ENCODE measurements around the gene RERE.
"Not testable (repeated sequence)": the region's sequence is repeated elsewhere in the genome, so short reads cannot be mapped to it uniquely, and the experiment has no call there.

Gene RERE

GRCh38 chr1:8841395-8841794 is 24.0 kb upstream of the RERE start:
- no peak for DNase-seq

DNA sequence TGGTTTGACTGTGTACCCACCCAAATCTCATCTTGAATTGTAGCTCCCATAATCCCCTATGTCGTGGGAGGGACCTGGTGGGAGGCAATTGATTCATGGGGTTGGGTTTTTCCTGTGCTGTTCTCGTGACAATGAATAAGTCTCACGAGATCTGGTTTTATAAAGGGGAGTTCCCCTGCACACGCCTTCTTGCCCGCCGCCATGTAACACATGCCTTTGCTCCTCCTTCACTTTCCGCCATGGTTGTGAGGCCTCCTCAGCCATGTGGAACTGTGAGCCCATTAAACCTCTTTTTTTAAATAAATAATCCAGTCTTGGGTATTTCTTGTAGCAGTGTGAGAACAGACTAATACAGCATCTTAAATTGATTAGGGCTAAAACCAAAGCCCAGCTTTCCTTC is 22.6 kb upstream of the RERE start:
- DNase-seq, result no peak

- DNase-seq, result no peak
Observed at GRCh38 chr1:8835941-8836643, 18.7 kb upstream of the RERE start.

DNA sequence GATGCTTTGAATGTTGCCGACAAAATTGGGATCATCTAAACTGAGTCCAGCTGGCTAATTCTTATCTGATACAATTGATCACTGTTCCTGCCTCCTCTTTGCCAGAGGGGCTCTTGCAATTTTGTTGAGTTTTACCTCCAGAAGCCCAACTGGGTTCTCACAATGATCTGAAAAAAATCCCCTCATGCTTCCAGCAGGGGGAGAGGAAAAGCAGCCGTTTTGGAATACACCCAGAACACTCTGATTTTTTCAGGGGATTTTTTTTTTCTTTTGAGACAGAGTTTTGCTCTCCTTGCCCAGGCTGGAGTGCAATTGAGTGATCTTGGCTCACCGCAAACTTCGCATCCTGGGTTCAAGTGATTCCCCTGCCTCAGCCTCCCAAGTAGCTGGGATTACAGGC is 13.9 kb upstream of the RERE start:
- DNase-seq, result no peak

- not testable (repeated sequence) for DNase-seq
Observed at GRCh38 chr1:8830732-8831131, 13.3 kb upstream of the RERE start.

DNA sequence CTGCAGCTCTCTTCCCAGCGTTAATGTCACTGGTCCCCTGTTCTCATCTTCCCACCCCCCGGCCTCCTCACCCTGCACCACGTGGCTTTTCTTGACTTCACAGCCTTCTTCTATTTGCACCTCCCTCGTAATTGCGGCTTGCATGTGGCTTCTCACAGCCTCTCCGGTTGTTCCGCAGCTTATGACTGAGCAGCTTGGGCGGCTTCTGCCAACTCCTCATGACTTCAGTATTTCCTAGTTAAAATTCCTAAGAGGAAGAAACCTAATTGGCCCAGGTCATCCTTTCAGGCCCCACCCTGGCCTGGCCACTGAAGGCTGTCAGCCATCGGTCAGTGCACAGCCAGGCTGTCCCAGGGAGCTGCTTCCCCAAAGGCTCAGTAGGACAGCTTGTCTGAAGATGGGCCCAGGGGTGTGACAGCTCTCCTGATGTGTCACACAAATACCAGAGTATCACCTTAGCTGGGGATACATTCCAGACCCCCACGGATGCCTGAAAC is 8.6 kb upstream of the RERE start:
- no peak for DNase-seq

GRCh38 chr1:8823295-8823664 is 5.8 kb upstream of the RERE start:
- DNase-seq, result no peak

DNA sequence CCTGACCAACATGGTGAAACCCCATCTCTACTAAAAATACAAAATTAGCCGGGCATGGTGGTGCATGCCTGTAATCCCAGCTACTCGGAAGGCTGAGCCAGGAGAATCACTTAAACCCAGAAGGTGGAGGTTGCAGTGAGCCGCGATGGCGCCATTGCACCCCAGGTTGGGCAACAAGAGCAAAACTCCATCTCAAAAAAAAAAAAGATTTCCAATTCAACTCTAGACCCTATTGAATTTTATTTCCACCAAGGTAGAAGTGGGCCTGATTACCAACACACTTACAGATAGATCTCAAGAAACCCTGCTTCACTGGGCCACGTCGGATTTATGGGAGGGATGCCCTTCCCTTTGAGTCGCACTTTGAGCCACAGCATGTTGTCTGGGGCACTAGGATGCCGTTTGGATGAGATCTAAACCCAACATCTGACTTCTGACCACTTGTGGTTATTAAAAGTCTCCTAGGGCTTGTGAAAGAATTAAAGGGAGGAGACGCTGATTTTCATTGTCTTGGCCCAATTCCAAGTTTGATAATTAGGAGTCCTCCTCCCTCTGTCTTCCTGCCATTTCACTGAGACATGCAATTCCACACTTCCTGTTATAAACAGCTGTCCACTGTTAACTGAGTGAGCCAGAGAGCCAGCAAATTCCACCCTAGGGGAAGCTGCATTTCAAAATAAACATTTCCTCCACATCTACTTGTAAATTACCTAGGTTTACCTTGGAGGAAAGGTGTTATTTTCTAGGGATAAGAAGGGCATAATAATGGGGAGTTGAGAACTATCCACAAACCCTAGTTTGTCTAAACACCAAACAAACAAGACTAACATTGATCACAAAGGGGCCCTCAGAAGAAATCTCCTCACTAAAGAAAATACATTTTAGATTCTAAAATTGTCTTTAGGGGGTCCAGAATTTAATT is 5.2 kb upstream of the RERE start:
- no peak for DNase-seq

GRCh38 chr1:8821084-8821483 is 3.6 kb upstream of the RERE start:
- DNase-seq, result no peak

GRCh38 chr1:8818789-8819188 is 1.3 kb upstream of the RERE start:
- DNase-seq, result not testable (repeated sequence)

DNA sequence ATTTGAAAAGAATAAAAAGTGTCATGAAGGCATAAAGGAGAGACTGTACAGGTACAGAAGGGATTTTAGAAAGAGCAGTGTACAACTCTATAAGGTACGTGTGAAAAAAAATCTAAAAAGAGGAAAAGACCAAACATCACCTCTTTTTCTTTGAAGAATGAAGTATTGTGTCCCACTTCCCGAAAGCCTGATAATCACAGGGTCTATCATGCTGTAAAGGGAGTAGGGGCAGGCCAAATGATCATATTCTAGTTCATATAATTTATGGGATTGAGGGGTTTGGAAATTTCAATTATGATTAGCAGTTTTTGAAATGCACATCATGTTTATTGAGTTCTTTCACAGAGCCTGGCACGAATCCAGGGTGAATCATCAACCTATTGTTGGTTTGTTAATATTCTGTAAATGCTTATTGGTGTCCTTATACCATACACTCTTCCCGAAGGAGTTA is 910 bp upstream of the RERE start:
- no peak for DNase-seq

DNA sequence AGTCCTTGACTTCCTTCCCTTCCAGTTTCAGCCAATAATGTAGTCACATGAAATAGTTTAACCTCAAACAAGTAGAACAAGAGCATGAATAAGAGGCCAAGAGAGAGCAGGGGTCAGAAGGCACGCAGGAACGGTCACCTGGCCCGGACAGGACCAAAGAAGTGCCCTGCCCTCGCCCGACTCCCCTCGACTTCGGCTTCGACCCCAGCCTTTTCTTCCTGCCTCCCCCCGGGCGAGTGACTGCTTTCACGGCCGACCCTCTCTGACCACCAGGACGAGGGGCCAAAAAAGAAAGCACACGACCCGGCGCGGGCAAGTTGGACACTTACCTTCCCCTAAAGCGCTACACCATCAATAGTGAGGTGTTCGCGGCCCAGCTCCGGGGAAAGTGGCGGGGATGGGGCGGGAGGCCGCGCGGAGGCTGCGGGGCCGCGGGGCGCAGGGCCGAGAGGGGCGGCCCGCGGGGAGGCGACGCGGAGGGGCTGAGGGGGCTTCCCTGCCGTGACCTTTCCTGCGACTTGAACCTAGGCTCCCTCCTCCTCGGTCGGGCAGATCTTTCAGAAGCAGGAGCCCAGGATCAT is 519 bp downstream of the RERE start:
- DNase-seq, result peak; percentile 19

DNA sequence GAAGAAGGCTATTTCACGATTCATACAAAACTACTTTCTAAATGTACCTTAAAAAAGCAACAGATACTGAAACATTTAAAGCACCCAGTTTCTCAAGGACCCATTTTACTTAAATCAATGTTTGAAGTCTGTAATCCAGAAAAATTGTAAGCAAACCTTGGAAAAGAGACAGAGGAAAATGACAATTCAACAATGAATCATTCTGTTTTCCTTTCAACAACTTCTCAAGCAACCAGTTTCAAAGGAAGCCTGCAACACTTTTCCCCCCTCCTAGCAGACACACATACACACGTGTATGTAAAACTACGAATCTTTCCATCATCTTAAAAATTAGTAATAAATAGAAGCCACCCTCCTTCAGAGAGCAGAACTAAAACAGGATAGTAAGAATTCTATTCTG is 1.2 kb downstream of the RERE start:
- no peak for DNase-seq

DNA sequence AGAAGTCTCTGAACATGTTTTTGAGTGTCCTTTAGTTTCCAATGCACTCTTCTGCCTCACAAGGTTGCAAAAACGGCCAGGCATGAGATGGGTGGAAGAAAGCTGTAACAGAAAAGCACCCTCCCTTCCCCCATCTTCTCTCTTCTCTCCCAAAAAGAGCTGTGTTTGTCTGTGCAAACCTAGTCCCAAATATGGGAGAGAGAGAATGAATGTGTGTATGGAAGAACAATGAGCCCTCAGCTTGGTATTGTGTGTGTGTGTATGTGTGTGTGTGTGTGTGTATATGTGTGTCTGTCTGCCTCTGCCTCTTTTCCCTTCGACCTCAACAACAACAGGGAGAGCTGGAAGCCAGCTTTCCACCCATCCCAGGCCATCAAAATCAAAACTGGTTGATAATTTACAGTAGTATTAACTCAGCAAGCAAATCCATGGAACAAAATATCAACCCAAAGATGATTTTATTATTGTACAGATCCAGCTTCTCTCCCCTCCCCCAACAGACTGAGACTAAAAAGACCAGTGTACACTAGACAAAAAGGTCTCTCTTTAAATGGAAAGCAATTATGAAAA is 1.8 kb downstream of the RERE start:
- DNase-seq, result no peak

DNA sequence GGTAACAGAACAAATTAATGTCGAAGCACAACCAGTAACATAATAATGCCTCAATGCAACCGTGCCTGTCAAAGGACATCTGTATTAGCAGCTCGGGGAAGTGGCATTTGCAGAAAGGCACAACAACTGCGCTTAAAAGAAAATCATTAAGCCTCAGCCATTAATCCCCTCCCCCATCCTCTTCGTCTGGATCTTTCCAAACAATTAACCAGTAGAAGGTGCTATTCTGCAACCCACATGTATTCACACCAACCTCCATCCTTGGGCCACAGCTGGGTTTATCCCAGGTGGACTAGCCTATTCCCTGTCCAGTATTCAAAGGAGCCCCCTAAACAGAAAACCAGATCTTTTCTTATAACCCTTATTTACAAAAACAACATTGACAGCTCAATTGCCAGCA is 2.6 kb downstream of the RERE start:
- no peak for DNase-seq

GRCh38 chr1:8813991-8814390 is 3.4 kb downstream of the RERE start:
- no peak for DNase-seq

DNA sequence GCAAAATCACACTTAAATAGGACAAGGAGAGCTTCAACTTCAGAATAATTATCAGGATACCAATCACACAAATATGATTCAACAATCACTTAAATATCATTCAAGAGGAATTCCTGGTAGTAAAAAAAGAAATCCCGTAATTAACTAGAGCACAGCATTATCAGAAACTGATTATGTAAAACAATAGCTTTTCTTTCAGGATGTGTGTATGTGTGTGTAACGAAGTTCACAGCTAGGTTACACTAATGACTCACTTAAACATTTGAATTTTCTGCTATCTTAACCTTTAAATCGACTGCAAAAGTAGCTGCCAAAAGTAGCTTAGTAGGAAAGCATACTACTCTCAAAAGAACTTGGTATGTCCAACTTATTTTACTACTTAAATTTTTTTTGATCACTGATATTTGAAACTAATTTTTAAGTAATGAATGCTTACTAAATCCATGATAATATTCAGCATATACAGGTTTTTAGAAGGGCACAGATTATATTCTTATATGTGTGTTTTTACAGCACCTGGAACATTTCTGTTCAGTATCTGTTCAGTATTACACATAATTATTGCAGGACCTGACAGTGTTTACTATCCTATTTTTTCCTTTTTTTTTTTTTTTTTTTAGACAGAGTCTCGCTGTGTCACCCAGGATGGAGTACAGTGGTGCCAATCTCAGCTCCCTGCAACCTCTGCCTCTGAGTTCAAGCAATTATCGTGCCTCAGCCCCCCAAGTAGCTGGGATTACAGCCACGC is 4.2 kb downstream of the RERE start:
- DNase-seq, result no peak

DNA sequence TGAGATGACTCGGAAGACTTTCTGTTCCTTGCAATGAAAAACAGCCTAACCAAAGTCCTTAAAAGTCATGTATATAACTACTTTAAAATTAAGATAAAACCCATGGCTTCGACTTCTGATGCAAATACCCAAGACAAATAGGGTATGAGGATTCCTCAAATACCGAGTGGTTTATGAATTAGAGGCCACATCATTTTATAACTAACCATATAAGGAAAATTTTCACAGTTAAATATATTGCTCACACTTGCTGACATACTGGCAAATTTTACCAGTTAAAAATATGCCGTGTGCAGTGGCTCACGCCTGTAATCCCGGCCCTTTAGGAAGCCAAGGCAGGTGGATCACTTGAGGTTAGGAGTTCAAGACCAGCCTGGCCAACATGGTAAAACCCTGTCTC is 5.4 kb downstream of the RERE start:
- no peak for DNase-seq

DNA sequence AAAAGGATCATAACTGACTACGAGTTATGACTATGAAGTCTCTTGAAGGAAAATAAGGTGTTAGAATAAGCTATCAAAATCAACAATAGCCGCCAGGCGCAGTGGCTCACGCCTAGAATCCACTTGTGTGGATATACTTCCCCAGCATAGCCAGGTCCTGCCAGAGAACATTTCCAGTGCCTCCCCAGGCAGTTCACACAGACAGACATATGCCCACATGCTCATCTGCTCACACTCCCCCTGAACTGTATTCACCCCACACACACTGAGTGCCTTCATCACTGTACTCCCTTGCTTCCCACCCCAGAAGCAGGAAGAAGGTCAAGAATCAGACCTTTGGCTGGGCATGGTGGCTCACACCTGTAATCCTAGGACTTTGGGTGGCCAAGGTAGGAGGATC is 6.5 kb downstream of the RERE start:
- DNase-seq, result no peak

GRCh38 chr1:8809342-8809736 is 8.1 kb downstream of the RERE start:
- DNase-seq, result no peak

DNA sequence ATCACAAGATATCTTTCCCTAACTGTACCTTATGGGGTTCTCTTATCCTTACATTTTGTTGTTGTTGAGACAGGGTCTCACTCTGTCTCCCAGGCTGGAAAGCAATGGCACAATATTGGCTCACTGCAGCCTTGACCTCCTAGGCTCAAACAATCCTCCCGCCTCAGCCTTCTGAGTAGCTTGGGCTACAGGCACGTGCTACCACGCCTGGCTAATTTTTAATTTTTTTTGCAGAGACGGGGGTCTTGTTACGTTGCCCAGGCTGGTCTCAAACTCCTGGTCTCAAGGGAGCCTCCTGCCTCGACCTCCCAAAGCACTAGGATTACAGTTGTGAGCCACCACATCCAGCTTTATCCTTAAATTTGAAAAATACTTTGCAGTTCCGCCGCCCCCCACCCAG is 10.4 kb downstream of the RERE start:
- no peak for DNase-seq

GRCh38 chr1:8800416-8800815 is 17.0 kb downstream of the RERE start:
- DNase-seq, result no peak

DNA sequence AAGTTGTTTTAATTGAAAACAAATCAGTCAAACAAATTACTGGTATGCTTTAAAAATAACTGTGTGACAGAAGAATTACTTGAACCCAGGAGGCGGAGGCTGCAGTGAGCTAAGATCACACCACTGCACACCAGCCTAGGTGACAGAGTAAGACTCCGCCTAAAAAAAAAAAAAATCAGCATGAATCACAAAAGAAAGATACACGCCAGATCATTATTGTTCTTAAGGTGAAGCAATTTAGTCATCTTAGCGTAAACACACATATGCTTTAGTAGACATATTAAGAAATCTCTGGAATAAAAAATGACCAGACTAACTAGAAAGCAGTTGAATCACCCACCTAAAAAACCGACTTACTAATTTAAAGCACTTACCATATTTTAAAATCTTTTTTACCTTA is 20.2 kb downstream of the RERE start:
- no peak for DNase-seq
